HFF-Myc (cell line): ENCODE data around the gene SMG9.
A peak's percentile ranks its signal among the peaks of the same experiment; 100 is the strongest.

Experiments
- DNase-seq: peaks from one replicate; pipeline ENCODE4 v3.0.0-alpha.2; 2011; ENCODE audit warnings: low read depth; ENCODE audit errors: extremely low read depth
- H3K4me3 ChIP-seq: replicated peaks from 2 replicates; pipeline ENCODE4 v1.5.1; 2011; ENCODE audit warnings: low read depth, mild to moderate bottlenecking, control low read depth, low read length
- TF ChIP-seq, protein P1 (sequence below): IDR thresholded peaks from 2 replicates; pipeline ENCODE4 v1.5.1; 2012; ENCODE audit warnings: mild to moderate bottlenecking, low read depth, low read length, control low read depth; ENCODE audit errors: missing control alignments

The SMG9 gene, protein sequence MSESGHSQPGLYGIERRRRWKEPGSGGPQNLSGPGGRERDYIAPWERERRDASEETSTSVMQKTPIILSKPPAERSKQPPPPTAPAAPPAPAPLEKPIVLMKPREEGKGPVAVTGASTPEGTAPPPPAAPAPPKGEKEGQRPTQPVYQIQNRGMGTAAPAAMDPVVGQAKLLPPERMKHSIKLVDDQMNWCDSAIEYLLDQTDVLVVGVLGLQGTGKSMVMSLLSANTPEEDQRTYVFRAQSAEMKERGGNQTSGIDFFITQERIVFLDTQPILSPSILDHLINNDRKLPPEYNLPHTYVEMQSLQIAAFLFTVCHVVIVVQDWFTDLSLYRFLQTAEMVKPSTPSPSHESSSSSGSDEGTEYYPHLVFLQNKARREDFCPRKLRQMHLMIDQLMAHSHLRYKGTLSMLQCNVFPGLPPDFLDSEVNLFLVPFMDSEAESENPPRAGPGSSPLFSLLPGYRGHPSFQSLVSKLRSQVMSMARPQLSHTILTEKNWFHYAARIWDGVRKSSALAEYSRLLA

DNA sequence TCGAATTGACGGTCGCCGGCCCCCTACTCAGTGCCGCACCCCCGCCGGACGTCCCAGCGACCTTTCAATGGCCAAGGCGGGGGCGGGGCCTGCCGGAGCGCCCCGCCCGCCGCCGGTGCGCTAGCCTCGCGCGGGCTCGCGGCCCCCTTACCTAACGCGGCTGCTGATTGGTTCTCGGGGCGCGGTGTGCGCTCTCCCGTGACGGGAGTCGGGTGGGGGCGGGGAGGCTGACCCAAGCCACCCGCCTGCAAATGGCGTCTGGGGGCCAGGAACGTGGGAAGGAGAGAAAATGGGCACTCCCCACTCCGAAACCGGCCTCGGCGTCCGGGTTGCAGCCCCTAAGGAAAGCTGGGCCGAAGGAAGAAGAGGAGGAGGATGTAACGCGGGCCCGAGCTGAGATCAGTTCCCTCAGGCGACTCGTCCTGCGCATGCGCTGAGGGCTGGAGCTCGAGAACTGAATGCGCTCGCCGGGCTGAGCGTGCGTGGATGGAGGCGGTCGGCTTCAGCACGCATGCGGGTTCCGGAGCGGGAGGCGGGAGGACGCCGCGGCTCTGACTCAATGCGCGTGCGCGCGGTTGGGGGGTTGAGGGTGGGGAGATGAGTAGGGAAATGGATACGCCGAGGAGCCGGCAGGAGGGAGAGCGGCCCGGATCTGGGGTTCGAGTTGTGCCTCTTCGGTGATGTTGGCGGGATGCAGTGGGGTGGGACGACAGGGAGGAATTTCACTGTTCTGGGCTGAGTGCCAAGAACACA lies at the start of gene SMG9:
SMG9 (minus strand) TSS at position 460 of the 753 bp plus-strand sequence. CDS start 4,221 bp downstream, outside the sequence.
- peak within 1 kb of the TSS; percentile 83 for H3K4me3 ChIP-seq
- TF ChIP-seq, protein P1, sequence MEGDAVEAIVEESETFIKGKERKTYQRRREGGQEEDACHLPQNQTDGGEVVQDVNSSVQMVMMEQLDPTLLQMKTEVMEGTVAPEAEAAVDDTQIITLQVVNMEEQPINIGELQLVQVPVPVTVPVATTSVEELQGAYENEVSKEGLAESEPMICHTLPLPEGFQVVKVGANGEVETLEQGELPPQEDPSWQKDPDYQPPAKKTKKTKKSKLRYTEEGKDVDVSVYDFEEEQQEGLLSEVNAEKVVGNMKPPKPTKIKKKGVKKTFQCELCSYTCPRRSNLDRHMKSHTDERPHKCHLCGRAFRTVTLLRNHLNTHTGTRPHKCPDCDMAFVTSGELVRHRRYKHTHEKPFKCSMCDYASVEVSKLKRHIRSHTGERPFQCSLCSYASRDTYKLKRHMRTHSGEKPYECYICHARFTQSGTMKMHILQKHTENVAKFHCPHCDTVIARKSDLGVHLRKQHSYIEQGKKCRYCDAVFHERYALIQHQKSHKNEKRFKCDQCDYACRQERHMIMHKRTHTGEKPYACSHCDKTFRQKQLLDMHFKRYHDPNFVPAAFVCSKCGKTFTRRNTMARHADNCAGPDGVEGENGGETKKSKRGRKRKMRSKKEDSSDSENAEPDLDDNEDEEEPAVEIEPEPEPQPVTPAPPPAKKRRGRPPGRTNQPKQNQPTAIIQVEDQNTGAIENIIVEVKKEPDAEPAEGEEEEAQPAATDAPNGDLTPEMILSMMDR: no peak
- peak; percentile 83 for DNase-seq

DNA sequence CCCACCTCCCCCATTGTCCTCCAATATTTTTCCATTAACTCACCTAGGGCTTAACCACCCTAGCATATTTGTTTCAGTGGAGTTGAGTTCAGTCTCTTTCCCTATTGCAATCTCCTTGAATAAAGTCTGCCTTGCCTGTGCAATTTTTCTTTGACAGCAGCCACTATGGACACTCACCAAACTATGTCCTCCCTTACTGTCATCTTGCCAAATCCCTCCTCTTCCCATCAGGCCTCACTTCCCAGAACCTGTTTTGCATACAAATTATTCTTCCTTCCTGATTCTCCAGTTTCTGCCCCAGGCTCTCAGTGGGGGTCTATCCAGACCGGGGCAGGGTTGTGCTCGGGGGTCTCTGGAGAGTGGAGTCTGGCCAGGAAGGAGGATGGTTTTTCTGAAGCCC lies 49.7 kb upstream of the SMG9 start:
- H3K4me3 ChIP-seq: no peak overlapping the region
- TF ChIP-seq, protein P1: no peak
- DNase-seq: no peak

DNA sequence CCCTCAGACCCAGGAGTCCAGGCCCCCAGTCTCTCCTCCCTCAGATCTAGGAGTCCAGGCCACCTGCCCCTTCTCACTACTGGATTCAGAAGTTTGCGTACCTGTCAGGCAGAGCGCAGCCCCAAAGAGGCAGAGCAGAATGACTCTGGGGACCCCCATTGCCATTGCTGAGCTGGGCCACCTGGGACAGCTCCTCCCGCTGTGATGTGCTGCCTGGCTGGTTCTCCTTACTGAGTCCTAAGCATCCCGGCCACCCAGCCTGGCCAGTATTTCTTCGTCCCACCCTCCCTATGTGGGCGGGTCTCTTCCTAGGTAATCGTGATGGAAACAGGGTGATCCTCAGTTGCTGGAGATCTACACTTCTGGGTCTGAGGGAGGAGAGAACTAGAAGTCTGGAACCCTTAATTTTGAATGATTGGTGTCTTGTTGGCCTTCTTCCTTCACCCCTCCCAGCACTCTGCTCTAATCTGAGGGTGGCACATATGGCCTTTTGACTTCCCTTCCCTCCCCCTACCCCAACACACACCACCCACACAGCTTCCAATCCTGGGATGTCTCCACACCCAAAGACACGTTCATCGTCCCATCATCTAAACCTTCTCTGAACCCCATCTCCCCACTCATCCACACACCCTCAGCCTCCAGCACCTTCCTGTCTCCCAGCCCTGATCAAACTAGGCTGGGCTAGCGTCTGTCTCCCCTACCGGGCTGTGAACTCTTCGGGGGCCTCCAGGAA lies 47.6 kb upstream of the SMG9 start, which contains the start of gene LYPD5:
LYPD5 (minus strand) TSS at position 232 of the 736 bp plus-strand sequence; CDS start at position 165, 67 bp downstream.
- no peak within 1 kb of the TSS for H3K4me3 ChIP-seq
- no peak for DNase-seq
- TF ChIP-seq, protein P1: no peak

DNA sequence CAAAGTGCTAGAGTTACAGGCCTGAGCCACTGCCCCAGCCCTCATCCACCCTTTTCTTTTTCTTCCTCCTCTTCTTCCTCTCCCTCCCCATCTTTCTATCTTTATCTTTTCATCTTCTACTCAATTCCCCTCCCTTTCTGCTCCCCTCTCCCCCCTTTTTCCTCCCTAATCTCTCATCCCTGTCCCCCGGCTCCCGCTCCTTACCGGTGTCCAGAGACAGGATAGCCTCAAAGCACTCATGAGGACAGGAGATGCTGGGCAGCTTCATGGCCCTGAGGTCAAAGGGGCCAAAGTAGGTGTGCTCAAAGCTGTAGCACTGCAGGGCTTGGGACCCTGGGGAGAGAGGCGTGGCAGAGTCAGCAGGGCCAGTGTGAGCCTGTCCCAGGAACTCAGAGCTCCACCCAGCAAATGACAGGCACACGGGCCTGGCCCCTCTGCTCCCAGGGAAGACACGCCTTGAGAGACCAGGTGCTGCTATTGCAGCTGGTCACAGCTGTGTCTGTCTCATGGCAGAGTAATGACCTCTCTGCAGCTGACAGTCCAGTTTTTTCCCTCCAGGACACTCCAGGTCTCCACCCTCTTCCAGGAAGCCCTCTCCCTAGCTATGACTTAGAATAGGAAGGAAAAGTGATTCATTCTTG lies 44.9 kb upstream of the SMG9 start:
- no peak overlapping the region for H3K4me3 ChIP-seq
- DNase-seq: no peak
- TF ChIP-seq, protein P1: no peak

DNA sequence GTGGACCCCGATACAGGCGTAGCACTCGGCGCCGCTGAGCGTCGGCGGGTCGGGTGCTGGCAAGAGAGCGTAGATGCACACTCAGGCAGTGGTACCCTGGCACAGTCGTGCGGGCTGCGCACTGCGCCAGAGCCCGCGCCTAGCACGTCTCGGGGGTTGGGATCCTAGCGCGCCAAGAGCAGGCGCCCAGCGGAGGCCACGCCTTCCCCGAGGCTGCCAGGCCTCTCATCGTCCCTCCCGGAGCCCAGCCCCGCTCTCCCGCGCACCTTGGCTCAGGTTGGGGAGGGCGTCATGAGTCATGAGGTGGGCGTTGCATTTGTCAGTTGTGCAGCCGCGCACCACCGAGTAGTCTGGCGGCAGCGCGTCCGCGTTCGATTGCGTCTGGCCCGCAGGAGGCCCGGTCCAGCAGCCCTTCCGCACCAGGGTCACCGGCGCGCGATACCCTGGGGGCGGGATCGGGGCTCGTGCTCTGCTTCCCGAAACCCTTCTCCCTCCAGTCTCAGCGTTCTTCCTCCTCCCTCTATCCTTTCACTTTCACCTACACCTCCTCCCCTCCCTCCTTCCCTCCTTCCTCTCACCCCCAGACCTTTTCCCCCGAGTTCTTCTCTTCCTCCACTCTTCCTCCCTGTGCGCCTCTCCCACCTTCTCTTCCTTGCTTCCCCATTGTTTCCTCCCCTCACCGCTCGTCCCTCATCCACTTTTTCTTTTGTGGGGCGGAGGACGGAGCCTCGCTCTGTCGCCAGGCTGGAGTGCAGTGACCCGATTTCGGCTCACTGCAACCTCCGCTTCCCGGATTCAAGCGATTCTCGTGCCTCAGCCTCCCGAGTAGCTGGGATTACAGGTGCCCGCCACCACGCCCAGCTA lies 44.0 kb upstream of the SMG9 start:
- peak overlapping the region; percentile 39 for H3K4me3 ChIP-seq
- no peak for DNase-seq
- TF ChIP-seq, protein P1: no peak
